WERI-Rb-1 (cell line): ENCODE data around the gene C1orf146.

Experiments
- DNase-seq: peaks from one replicate; pipeline ENCODE4 v3.0.0-alpha.2; 2020
- H3K27ac ChIP-seq: fragments of 250-450 bp; sonication (Bioruptor Pico); 2 replicates; pipeline ENCODE4 v1.5.1; 2020; ENCODE audit warnings: mild to moderate bottlenecking, moderate library complexity
- H3K27me3 ChIP-seq: fragments of 250-450 bp; sonication (Bioruptor Pico); 2 replicates; pipeline ENCODE4 v1.5.1; 2021; ENCODE audit warnings: mild to moderate bottlenecking, low read depth, moderate library complexity; ENCODE audit not compliant: insufficient read depth, severe bottlenecking
- H3K36me3 ChIP-seq: fragments of 250-450 bp; sonication (Bioruptor Pico); 2 replicates; pipeline ENCODE4 v1.5.1; 2020; ENCODE audit warnings: mild to moderate bottlenecking, moderate library complexity
- H3K4me3 ChIP-seq: 2 replicates; pipeline ENCODE4 v1.5.1; 2011; ENCODE audit warnings: low read depth, mild to moderate bottlenecking, control low read depth, low read length
- H3K9me3 ChIP-seq: fragments of 250-450 bp; sonication (Bioruptor Pico); 2 replicates; pipeline ENCODE4 v1.5.1; 2021; ENCODE audit warnings: mild to moderate bottlenecking, moderate library complexity; ENCODE audit not compliant: severe bottlenecking
- TF ChIP-seq, protein P1 (sequence below): IDR thresholded peaks from 2 replicates; pipeline ENCODE4 v1.5.1; 2011; ENCODE audit warnings: low read depth, mild to moderate bottlenecking, control low read depth, inconsistent platforms, low read length

C1orf146 gene

DNA sequence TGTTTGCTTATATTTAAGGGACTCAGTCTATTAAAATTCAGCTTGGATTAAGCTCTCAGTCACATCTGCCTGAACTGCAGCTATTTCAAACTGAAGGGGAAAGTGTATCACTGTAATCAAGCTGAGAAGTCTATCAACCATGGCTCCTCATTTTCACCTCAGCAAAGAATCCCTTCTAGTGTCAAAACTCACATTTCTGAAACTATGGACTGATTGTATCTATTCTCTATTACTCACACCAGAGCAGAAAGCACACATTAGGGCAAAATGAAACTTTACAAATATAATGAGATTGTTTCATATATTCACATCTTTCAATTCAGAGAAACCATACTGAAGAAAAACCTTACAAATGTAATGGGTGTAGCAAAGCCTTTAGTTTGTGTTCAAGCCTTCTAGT lies 14.6 kb upstream of the C1orf146 start:
- peaks cover 3% of the 10 kb centered on the region for H3K9me3 ChIP-seq
- H3K36me3 ChIP-seq = no peaks in the 10 kb centered on the region
- TF ChIP-seq, protein P1, sequence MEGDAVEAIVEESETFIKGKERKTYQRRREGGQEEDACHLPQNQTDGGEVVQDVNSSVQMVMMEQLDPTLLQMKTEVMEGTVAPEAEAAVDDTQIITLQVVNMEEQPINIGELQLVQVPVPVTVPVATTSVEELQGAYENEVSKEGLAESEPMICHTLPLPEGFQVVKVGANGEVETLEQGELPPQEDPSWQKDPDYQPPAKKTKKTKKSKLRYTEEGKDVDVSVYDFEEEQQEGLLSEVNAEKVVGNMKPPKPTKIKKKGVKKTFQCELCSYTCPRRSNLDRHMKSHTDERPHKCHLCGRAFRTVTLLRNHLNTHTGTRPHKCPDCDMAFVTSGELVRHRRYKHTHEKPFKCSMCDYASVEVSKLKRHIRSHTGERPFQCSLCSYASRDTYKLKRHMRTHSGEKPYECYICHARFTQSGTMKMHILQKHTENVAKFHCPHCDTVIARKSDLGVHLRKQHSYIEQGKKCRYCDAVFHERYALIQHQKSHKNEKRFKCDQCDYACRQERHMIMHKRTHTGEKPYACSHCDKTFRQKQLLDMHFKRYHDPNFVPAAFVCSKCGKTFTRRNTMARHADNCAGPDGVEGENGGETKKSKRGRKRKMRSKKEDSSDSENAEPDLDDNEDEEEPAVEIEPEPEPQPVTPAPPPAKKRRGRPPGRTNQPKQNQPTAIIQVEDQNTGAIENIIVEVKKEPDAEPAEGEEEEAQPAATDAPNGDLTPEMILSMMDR = no peak
- DNase-seq = no peak
- no peak overlapping the region for H3K27ac ChIP-seq
- no peak overlapping the region for H3K4me3 ChIP-seq
- no peaks in the 10 kb centered on the region for H3K27me3 ChIP-seq

DNA sequence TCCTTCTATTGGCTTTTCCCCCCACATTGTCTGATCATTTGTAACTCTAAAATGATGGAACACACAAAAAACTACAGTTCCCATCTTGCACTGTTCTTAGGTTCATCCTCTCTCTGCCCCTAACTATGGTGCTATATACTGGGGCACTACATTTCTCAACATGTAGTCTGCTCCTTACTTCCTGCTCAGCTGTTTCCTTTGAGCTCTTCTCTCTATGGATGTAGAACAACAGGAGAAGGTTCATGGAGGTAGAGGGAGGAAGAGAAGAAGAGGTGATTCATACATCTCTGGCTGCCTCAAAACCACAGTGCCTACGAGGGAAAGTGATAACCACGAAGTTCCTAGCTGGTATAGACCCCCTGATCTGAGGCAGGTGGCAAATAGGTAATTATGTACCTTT lies 7.0 kb upstream of the C1orf146 start:
- Histone ChIP-seq H3K27me3 (no peaks in the 10 kb centered on the region), H3K9me3 (peaks cover 3% of the 10 kb centered on the region), H3K4me3 (no peak overlapping the region), H3K27ac (no peak overlapping the region), H3K36me3 (no peaks in the 10 kb centered on the region)
- TF ChIP-seq, protein P1 = no peak
- no peak for DNase-seq

DNA sequence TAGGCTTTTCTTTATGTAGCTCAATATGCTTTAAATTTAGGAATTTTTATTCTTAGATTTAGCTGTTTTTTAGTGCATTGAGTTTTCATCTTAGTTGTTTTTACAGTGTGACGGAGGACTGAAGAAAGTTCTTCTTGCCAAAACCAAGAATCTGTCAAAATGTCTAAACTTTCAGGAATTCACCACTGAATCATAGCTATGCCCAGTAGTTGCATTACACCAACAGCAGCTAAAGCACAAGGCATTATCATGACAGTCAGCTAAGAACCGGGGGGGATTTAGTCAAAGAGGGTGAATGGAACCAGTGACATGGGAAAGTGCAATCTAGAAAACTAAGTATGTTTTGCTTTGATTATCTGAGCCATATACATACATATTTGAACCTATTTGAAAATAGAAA lies 6.5 kb upstream of the C1orf146 start:
- Histone ChIP-seq H3K27ac (no peak overlapping the region), H3K27me3 (no peaks in the 10 kb centered on the region), H3K4me3 (no peak overlapping the region), H3K36me3 (no peaks in the 10 kb centered on the region), H3K9me3 (peaks cover 3% of the 10 kb centered on the region)
- no peak for DNase-seq
- TF ChIP-seq, protein P1 = no peak

DNA sequence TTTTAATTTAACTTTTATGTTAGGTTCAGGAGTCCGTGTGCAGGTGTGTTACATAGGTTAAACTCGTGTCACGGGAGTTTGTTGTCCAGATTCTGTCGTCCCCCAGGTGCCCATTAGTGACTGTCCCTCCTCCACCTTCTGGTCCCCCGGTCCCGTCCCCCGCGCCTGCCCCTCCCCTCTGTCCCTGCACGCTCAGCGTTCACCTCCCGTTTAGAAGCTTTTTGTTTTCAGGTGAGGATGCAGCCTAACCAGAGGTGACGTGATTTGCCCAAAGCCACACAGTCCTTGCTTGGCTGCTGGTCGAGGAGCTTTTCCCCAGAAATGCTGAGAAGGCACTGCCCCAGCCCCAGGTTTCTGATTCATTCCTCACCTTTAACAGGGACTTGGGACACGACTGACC lies 844 bp downstream of the C1orf146 start:
- no peaks in the 10 kb centered on the region for H3K36me3 ChIP-seq
- no peak for DNase-seq
- H3K4me3 ChIP-seq = no peak overlapping the region
- no peaks in the 10 kb centered on the region for H3K9me3 ChIP-seq
- no peak overlapping the region for H3K27ac ChIP-seq
- H3K27me3 ChIP-seq = no peaks in the 10 kb centered on the region
- TF ChIP-seq, protein P1 = no peak

DNA sequence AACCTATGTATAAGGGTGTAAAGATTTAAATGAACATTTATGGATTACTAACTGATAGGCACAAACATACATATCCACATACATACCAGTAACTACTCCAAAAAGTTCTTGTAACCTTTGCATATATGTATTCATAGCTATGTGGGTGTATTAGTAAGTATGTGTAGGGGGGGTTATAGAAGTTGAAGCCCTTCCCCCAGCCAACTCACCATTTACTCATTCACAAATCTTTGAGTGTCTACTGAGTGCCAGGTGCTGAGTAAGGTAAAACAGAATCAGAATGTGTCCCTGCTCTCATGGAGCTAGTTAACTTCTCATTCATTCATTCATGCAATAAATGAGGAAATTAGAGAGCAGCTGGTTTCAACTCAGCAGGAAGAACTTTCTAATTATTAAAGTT lies 1.3 kb downstream of the C1orf146 start:
- Histone ChIP-seq H3K36me3 (no peaks in the 10 kb centered on the region), H3K27me3 (no peaks in the 10 kb centered on the region), H3K9me3 (no peaks in the 10 kb centered on the region), H3K27ac (no peak overlapping the region), H3K4me3 (no peak overlapping the region)
- TF ChIP-seq, protein P1 = no peak
- DNase-seq = no peak

DNA sequence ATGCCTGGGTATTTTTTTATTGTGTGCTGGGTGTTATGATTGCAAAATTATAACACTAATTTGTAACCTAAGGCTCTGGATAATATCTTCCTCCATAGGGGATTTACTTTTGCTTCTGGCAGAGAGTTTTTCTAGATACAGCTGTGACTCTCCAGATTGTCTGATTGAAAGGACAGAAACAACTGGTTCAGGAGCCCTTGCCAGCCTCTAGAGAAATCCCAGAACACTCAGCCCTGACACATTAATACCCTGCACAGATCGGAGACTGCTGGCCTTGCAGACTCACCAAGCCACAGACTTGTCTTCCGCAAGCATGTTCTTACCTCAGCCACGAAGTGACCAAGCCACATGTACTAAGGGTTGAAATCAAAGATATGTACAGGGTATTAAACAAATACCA lies 10.7 kb downstream of the C1orf146 start:
- TF ChIP-seq, protein P1 = no peak
- DNase-seq = no peak
- no peaks in the 10 kb centered on the region for H3K36me3 ChIP-seq
- no peak overlapping the region for H3K4me3 ChIP-seq
- no peak overlapping the region for H3K27ac ChIP-seq
- H3K9me3 ChIP-seq = no peaks in the 10 kb centered on the region
- H3K27me3 ChIP-seq = no peaks in the 10 kb centered on the region
